ENCODE data around the gene ZSCAN10.
A peak's percentile ranks its signal among the peaks of the same experiment; 100 is the strongest.

Gene ZSCAN10

DNA sequence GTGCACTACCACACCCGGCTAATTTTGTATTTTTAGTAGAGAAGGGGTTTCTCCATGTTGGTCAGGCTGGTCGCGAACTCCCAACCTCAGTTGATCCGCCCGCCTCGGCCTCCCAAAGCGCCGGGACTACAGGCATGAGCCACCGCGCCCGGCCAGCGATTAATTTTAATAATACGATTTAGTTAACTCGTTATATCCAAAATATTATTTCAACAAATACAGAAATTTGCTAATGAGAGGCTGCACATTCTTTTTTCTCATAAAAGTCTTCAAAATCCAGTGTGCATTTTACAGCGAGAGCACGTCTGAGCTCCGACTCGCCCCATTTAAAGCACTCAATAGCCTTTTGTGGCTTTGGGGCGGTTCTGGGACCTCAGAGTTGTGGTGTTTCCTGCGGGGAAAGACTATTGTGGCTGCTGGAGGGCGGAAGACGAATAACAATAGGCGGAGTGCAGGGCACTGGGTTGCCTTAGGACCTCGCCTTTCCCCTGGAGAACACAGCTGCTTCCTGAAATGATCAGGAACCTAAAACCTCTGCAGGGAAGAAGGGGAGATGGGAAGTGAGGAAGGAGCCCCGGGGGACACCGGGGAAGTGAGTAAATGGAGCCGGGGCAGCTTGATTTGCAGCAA is 2.9 kb upstream of the ZSCAN10 start:
- DNase-seq = no peak

DNA sequence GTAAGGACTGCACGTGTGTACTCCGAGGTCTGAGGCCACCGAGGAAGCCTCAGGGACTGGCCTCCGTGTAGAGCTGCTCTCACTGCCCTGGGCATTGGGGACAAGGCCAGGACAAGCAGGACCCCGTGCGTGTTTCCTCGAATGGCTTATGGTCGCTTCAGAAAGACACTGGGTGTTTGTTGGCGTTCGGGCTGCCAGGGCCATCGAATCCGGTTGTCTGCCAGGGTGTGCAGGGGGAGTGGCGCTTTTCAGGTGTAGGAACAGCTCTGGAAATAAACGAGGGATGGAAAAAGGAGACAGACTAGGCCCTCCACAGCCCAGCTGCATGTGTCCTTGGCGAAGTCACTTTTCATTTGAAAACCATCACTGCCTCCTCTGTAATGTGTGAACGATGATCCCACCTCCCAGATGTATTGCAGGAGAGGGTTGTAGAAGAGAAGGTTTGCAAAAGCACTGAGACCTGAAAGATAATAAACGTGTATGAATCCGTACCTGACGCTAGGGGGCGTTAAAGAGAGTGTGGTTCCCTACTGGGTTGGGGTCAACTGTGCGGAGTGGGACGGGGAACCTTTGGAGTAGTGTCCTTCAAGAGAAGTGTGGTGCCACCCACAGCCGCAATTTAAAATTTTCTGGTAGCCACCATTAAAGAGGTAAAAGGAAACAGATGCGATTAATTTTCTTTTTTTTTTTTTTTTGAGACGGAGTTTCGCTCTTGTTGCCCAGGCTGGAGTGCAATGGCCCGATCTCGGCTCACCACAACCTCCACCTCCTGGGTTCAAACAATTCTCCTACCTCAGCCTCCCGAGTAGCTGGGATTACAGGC is 2.1 kb upstream of the ZSCAN10 start:
- DNase-seq = peak; percentile 26

DNA sequence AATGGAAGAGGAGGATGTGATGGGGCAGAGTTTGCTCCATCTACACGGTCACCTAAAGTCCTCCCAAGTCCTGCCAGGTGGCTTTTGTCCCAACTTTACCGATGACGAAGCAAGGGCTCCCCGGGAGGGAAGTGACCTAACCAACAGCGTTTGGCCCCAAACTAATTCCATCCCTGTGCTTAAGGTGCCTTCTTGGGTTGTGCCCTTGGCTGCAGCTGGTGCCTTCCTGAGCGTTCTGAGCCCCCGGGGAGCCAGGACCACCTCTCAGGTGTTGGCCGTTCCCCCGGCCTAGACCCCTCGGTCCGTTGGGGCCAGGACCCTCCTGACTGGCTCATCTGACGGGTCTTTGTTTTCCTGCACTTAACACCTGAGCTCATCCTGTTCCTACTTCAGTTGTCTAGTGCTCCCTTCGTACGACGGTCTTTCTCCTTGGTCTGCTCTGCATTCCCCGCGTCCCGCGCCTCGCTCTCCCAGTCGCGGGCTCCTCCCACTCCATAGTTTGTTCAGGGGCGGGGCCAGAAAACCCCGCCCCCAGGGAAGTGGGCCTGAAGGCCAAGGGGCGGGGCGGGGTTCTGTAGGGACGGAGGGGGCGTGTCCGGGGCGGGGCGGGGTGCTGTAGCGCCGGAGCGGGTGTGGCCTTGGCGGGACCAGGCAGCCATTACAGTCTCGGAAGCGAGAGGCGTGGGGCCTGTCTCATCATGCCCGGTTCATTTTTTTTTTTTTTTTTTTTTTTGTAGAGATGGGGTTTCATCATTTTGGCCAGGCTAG is 822 bp upstream of the ZSCAN10 start:
- peak; percentile 93 for DNase-seq

DNA sequence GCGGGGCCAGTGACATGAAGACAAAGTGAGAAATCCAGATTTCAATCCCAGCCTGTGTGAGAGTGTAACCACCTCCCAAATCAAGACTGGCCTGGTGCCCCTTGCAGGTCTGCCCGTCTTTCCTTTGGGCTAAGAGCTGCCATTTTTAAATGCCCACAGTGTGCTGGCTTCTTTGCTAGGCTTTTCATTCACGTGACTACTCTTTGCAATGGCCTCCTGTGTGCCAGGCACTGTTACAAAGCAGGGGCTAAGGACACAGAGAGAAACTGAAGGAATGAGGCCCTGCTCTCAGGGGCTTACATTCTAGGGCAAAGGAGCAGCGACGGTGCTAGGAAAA is 269 bp upstream of the ZSCAN10 start:
- no peak for DNase-seq

DNA sequence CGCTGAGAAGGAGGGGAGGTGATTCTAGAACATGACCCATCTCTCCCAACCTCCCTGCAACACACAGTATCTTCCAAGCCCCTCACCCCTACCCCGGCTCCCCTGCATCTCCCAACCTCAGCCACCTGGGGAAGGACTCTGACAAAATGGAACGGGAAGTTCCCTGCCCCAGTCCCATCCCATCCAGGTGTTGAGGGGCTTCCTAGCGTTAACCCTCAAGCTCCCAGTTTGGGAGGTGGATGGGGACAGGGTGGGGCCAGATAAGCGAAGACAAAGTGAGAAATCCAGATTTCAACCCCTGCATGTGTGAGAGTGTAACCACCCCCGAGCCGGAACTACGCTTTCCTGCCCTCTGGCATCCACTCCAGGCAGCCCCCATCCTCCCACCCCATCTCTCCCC is 1.8 kb downstream of the ZSCAN10 start:
- DNase-seq = no peak

DNA sequence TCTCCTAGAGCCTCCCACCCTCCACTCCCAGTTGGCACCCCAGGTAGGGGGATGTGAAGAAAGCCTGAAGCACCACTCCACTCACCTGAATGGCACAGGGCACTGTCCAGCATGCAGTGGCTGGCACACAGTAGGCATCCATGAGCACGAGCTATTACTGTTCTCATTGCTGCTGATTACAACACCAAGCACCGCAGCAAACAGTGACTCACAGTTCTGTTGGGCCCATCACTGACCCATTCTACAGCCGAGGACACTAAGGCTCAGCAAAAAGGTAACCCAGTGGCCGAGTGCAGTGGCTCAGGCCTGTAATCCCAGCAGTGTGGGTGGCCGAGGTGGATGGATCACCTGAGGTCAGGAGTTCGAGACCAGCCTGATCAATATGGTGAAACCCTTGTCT is 2.7 kb downstream of the ZSCAN10 start:
- no peak for DNase-seq

DNA sequence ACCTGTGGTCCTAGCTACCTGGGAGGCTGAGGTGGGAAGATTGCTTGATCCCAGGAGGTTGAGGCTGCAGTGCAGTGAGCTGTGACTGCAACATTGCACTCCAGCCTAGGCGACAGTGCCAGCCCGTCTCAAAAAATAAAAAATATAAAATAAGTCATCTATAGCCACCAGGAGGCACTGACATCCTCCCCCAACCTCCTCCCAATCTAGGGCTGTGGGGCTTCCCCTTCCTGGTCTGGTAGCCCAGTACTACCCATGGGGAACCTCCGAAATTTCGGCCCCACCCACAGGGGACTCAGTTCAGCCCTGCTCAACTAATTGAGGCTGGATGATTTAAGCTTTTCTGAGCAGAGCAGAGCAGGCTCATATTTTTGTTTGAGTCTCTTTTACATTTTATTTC is 3.2 kb downstream of the ZSCAN10 start:
- peak; percentile 80 for DNase-seq

DNA sequence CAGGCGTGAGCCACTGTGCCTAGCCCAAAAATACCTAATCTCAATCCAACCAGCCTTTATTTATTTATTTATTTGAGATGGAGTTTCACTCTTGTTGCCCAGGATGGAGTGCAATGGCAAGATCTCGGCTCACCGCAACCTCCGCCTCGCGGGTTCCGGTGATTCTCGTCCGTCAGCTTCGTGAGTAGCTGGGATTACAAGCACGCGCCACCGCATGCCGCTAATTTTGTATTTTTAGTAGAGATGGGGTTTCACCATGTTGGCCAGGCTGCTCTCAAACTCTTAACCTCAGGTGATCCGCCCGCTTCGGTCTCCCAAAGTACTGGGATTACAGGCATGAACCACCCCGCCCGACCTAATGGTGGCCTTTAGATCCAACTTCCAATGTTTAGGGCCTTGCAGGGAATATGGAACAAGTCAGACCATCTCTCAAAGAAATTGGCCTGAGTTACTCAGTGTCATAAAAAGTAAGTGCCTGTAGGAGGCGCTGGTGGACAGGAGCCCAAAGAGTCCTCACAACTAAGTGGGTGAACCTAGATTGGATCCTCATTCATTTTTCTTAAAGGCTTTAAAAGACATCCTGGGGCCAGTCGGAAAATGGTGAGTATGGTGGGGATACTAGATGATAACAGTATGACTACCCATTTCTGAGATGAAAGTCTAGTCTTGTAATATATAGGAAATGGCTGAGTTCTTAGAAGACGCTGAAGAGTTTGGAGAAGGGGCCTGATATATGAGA is 4.6 kb downstream of the ZSCAN10 start:
- peak; percentile 38 for DNase-seq

DNA sequence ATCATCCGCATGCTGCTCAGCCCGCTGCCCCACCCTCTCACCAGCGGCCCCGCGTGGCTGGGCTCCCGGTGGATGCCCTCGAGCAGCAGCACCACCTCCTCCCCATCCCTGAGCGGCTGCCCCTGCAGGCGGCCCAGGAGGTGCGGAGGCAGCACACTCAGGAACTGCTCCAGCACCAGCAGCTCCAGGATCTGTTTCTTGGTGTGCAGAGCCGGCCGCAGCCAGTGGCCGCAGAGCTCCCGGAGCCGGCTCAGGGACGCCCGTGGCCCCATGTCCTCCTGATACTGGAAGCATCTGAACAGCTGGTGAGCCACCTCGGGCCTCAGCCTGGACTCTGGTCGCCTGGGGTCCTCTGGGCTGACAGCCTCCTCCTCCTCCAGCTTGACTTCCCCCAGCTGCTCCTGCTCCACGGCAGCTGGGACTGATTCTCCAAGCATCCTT is 6.6 kb downstream of the ZSCAN10 start:
- no peak for DNase-seq

DNA sequence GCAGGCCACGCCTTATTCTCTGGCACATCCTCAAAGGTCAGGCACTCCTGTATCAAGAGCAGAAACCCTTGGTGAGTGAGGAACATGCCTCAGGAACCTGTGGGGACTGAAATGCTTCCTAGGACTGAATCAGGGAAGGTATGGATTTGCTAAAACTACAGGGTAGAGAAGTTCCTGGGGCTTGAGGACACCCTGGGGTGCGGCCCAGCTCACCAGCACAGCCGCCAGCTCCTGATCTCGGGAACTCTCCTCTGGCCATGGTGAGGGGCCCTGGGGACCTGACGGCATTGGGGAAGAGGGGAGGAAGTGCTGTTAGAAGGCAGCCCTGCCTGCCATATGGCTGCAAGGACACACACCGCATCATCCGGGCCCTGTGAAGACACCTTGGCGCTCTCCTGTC is 7.5 kb downstream of the ZSCAN10 start:
- no peak for DNase-seq

DNA sequence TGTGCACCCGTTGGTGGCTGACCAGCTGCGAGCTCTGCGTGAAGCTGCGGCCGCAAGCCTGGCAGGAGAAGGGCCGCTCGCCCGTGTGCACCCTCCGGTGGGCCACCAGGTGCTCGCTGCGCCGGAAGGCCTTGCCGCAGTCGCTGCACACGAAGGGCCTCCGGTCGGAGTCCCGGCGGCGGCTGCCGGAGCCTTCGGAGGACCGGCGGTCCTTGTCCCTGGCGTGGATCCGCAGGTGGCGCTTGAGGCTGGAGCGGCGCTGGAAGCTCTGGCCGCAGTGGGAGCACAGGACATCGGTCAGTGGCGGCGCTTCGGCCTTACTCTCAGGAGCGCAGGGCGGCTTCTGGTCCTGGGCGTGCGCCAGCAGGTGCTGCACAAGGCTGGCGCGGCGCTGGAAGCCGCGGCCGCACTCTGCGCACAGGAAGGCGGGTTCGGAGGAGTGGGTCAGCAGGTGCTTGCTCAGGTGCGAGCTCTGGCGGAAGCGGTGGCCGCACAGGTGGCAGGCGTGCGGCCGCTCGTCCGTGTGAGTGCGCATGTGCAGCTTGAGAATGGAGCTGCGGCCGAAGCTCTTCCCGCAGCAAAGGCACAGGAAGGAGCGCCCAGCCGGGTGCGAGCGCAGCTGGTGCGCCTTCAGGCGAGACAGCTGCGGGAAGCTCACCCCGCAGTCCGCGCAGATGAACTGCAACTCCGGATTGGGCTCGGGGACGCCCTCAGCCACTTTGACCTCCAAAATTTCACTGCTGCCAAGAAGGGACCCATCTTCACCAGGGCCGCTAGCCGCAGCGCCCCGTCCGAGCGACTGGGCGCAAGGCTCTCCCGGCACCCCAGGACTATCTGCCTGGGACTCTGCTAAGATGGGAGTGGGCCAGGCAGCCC is 9.1 kb downstream of the ZSCAN10 start:
- no peak for DNase-seq

DNA sequence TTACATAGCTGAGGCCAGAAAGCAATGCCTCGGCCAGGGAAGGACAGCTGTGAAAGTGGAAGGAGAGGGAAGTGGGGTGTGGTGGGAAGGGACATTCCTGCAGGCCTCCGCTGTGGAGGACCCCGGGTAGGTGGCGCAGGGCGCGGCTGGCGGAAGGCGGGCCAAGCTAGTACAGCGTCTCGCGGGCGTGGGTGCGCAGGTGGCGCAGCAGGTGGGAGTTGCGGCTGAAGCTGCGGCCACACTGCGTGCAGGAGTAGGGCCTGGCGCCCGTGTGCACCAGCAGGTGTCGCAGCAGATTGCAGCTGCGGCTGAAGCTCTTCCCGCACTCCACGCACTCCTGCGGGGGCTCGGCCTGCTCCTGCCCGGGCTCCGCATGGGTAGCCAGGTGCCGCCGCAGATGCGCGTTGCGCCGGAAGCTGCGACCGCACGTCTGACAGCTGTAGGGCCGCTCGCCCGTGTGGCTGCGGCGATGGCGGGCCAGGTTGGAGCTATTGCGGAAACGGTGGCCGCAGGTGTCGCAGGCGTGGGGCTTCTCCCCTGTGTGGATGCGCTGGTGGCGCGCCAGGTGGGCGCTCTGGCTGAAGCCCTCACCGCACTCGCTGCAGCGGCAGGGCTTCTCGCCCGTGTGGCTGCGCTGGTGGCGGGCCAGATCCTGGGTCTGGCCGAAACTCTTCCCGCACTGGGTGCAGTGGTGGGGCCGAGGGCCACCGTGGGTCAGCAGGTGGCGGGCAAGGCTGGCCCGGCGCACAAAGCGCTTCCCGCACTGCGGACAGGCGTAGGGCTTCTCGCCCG is 10.0 kb downstream of the ZSCAN10 start:
- DNase-seq = no peak

DNA sequence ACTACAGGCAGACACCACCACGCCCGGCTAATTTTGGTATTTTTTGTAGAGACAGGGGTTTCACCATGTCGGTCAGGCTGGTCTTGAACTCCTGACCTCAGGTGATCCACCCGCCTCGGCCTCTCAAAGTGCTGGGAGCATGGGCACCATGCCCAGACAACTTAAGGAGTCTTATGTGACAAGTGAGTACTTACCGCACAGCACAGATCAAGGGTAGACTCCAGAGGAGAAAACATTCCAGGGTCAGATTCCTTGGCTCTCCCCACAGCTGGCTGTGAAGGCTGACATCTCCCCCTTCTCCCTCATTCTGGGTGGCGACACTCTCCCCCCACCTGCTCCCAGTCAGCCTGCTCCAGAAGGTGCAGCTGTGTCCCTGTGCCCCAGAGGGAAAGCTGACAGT is 10.6 kb downstream of the ZSCAN10 start:
- no peak for DNase-seq

DNA sequence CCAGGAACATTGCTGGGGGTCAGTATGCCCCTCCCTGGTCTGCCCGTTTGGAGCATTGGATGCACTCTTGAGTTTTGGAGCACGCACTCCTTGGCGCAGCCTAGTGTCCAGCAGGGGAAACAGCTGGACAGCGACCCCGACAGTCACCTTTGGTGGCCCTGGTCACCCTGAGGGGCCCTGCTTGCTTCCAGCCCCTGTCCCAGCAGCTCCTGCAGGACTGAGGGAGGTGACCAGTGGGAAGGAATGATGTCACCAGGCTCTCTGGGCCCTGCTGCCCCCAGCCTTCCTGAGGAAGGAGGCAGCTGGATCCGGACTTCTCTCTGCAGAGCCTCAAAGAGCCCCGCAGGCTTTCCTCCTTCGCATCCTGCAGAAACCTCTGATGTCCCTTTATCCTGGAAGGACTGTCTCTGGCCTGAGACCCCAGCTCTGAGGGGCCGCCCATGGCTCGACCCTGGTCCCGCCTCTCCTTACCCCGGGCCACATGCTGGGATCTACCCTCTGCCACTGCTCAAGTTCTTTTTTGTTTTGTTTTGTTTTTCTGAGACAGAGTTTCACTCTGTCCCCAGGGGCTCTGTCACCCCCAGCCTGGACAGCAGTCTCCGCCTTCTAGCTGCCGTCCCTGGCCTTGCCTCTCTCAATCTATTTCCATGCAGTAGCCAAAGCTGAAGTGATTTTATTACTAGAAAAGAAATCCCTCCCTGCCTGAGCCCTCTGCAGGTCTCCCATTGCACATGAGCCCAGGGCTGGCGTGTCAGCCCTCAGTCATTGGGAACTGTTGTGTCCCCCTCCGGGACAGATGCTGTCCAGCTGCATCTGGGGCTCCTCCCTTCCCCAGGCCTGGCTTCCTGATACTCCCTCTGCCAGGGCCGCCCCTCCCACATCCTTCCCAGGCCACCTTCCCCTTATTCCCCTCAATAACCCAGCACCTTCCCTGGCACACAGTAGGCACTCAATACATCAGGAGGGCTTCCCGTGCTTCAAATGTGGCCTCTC is 11.6 kb downstream of the ZSCAN10 start:
- DNase-seq = no peak

DNA sequence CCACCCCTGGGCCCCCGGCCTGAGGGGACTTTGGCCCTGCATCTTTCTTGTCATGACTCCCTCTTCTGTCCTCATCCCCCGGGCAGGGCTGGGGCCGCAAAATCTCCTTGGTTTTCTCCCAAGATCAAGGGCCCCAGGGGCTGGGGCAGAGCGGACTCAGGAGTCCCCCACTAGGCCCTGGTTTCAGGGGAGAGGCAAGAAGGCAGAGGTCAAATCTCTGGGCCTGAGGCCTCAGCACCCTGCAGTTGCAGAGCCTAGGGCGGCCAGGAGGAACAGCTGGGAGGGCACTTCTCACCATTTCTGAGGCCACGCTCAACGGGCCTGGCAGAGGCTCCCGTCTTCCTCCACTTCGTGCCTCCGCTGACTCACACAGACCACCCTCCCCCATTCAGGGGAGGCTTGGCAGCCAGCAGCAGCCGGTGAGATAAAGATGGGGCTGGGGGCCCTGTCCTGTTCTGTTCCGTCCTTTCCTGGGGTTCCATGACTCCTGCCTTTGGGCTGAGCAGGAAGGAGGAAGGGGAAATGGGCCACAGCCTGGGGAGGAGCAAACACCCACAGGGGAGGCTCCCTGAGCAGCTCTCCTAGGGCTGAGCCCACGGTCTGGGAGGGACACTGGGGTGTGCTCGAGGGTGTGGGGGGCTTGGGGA is 12.4 kb downstream of the ZSCAN10 start:
- no peak for DNase-seq

DNA sequence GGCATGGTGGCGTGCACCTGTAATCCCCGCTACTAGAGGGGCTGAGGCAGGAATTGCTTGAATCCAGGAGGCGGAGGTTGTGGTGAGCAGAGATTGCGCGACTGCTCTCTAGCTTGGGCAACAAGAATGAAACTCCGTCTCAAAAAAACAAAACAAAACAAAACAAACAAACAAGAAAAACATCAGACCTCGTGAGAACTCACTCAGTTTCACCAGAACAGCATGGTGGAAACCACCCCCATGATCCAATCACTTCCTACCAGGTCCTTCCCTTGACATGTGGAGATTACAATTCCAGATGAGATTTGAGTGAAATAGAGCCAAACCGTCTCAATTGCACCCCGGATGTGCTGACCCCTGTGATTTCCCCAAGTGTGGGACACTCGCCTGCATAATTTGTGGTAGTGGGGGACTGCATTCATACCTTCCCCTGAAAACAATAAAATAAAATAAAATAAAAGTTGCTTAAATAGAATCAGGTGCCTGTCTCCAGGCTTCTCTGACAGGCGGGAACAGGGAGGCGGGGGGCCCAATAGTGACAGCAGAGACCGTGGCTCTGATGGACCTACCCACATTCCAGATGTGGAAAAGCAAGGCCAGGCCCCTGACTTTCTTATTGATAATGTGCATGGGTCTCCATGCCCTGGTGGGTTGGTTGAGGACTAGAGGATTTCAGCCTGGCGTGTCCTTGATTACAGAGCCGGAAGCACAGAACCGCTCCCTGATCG is 13.1 kb downstream of the ZSCAN10 start:
- DNase-seq = no peak

DNA sequence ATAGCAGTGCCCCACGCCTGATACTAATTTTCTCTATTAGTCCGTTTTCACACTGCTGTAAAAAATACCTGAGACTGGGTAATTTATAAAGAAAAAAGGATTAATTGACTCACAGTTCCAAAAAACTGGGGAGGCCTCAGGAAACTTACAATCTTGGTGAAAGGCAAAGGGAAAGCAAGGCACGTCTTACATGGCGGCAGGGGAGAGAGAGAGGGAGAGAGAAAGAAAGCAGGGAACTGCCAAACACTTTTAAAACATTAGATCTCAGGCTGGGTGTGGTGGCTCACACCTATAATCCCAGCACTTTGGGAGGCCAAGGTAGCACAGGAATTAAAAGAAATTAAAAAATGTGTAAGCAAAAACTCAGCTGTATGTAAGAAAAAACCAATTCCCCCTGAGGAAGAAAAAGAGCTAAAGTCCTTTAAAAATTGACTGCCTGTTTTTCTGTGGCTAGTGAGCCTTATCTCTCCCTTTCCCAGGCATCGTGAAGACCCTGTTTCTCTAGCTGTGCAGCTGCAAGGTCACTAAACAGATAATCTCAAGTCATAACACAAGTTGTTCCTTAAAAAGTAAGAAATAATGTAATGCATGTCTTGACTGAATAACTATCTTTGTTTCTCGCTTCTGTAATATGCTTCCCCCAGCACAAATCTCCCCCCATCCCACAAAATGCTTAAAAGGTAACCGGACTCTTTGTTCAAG is 14.0 kb downstream of the ZSCAN10 start:
- no peak for DNase-seq

DNA sequence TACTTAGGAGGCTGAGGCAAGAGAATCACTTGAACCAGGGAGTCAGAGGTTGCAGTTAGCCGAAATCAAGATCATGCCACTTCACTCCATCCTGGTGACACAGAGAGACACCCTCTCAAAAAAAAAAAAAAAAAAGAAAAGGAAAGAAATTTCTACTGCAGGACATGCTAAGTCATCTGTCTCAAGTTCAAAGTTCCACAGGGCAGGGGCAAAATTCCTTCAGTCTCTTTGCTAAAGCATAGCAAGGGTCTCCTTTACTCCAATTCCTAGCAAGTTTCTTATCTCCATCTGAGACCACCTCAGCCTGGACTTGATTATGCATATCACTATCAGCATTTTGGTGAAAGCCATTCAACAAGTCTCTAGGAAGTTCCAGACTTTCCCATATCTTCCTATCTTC is 14.6 kb downstream of the ZSCAN10 start:
- no peak for DNase-seq

Data from CD4-positive, alpha-beta T cell treated with Interferon gamma for 1 hour (primary cell).